CD8-positive, alpha-beta memory T cell (primary cell): ENCODE results near the gene ATP4A. TPM values are rescaled to one million over a fixed set of nuclear protein-coding genes. Genes with fewer than 3 reads are reported as not detected.

ENCODE experiments used
- CTCF ChIA-PET: fragments of 350-600 bp; sonication (Branson Sonifier 250); formaldehyde crosslinking; loops from one replicate; lab custom pipeline; 2021; ENCODE audit warnings: antibody characterized with exemption; lab: Charles Lee
- POLR2A ChIA-PET: fragments of 350-600 bp; sonication (Branson Sonifier 250); formaldehyde crosslinking; loops from one replicate; lab custom pipeline; 2021; ENCODE audit warnings: antibody characterized with exemption; lab: Charles Lee
- DNase-seq, 5 donors: peaks; one replicate each; pipeline versions ENCODE4 v3.0.0 to v3.0.0-alpha.2; 2020 to 2022; ENCODE audit warnings: mixed read lengths in 1 of 5
- H3K27ac ChIP-seq: one replicate; pipeline ENCODE4 v1.7.0; 2013; ENCODE audit warnings: low read depth, mild to moderate bottlenecking, low read length, moderate library complexity
- H3K27me3 ChIP-seq: 2 replicates; pipeline ENCODE4 v1.7.0; 2013; ENCODE audit warnings: low read length, mild to moderate bottlenecking; ENCODE audit not compliant: insufficient read depth, poor library complexity, severe bottlenecking
- H3K36me3 ChIP-seq: 2 replicates; pipeline ENCODE4 v1.7.0; 2013; ENCODE audit warnings: mild to moderate bottlenecking, low read length, moderate library complexity; ENCODE audit not compliant: insufficient read depth
- H3K4me1 ChIP-seq: 2 replicates; pipeline ENCODE4 v1.7.0; 2013; ENCODE audit warnings: mild to moderate bottlenecking, low read length, moderate library complexity; ENCODE audit not compliant: insufficient read depth
- H3K4me3 ChIP-seq: 2 replicates; pipeline ENCODE4 v1.7.0; 2013; ENCODE audit warnings: mild to moderate bottlenecking, low read length
- H3K9me3 ChIP-seq: 2 replicates; pipeline ENCODE4 v1.7.0; 2013; ENCODE audit warnings: mild to moderate bottlenecking, low read length
- H3K27ac Mint-ChIP-seq, 8 donors: one replicate each; pipeline ENCODE4 v1.8.0; 2020 to 2021; ENCODE audit warnings: mixed read lengths in 8 of 8, mild to moderate bottlenecking in 6 of 8, inconsistent platforms in 3 of 8, moderate library complexity in 3 of 8
- H3K27me3 Mint-ChIP-seq, 2 donors: one replicate each; pipeline ENCODE4 v1.8.0; 2020 to 2021; ENCODE audit warnings: mixed read lengths in 2 of 2, mild to moderate bottlenecking in 1 of 2, moderate library complexity in 1 of 2
- H3K36me3 Mint-ChIP-seq, 3 donors: one replicate each; pipeline ENCODE4 v1.8.0; 2020 to 2021; ENCODE audit warnings: mixed read lengths in 3 of 3, inconsistent platforms in 1 of 3, mild to moderate bottlenecking in 1 of 3
- H3K4me1 Mint-ChIP-seq, 3 donors: one replicate each; pipeline ENCODE4 v1.8.0; 2020 to 2021; ENCODE audit warnings: mixed read lengths in 3 of 3, inconsistent platforms in 1 of 3, mild to moderate bottlenecking in 1 of 3
- H3K4me3 Mint-ChIP-seq, 7 donors: one replicate each; pipeline ENCODE4 v1.8.0; 2020 to 2021; ENCODE audit warnings: mixed read lengths in 7 of 7, mild to moderate bottlenecking in 6 of 7, moderate library complexity in 4 of 7, inconsistent platforms in 2 of 7
- H3K9me3 Mint-ChIP-seq, 5 donors: one replicate each; pipeline ENCODE4 v1.8.0; 2020 to 2022; ENCODE audit warnings: mixed read lengths in 5 of 5, mild to moderate bottlenecking in 3 of 5, moderate library complexity in 2 of 5, inconsistent platforms in 1 of 5
- polyA plus RNA-seq: library from polyadenylated mRNA; unstranded; fragments of 300-500 nt; fragmentation: Illumina TruSeq; gene quantifications from one replicate; pipeline ENCODE4 v1.2.3, GENCODE V29; 2021
- total RNA-seq, 2 experiments: library from RNA; stranded (reverse); gene quantifications; one replicate each; pipeline ENCODE4 v1.2.3, GENCODE V29; 2021

Gene ATP4A
- total and polyA plus RNA-seq, 3 experiments from 2014 or later = not detected

DNA sequence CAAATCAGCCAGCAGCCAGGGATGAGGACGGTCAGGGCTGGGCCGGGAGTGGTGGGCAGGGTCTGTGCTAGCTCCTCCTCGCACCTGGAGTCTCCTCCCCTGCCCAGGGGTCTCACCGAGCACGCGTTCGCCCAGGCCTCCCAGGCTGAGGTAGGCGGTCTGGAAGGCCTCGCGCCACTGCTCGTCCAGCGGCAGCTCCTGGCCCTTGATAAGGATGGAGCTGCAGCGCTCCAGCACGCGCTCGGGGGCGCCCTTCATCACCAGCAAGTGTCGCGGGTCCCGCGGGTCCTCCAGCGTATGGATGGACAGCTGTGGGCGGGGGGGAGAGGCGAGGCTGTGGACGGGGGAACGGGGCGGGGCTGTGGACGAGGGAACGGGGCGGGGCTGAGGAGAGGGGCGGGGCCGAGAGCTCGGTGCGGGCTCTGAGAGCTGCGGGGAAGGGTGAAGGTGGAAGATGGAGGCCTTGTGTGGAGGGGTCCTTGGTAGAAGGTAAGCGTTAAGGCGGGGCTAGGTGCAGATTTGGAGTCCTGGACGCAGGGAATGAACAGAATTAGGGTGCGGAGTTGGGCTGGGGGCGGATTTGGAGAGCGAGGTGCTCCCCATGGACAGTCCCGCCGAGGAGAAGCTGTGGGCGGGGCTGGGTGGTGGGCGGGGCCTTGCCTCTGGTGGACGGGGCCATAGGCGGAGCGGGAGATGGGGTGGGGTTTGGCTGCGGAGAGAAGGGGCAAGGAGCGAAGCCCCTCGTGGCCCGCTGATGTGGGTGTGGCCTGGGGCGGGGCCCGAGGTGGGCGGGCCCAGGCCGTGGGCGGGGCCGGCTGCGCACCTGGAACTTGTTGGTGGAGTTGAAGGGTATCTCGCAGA lies 5.7 kb downstream of the ATP4A start:
- H3K27ac ChIP-seq = no peak overlapping the region
- peak in 4 of 5 donors; percentile 18 to 51 (median 28) for DNase-seq
- CTCF ChIA-PET = interaction anchor here (1.4 kb wide), 1 partner anchor 9 kb away, joined by 6 read pairs; no protein-coding TSS in a partner anchor
- H3K36me3 ChIP-seq = no peaks in the 10 kb centered on the region
- H3K4me3 Mint-ChIP-seq = peak overlapping the region; percentile 62 to 86 (median 71)
- no peaks in the 10 kb centered on the region for H3K9me3 Mint-ChIP-seq
- peaks cover 8% of the 10 kb centered on the region for H3K4me1 ChIP-seq
- H3K4me3 ChIP-seq = no peak overlapping the region
- H3K27me3 Mint-ChIP-seq = peaks cover 30 to 52% of the 10 kb centered on the region in 2 donors
- peaks cover 11% of the 10 kb centered on the region for H3K27me3 ChIP-seq
- H3K9me3 ChIP-seq = no peaks in the 10 kb centered on the region
- no peak overlapping the region for H3K27ac Mint-ChIP-seq
- POLR2A ChIA-PET = no interaction called here
- peaks cover 0 to 3% (median 0%) of the 10 kb centered on the region in 3 donors for H3K36me3 Mint-ChIP-seq
- H3K4me1 Mint-ChIP-seq = peaks cover 7 to 15% (median 9%) of the 10 kb centered on the region in 3 donors

DNA sequence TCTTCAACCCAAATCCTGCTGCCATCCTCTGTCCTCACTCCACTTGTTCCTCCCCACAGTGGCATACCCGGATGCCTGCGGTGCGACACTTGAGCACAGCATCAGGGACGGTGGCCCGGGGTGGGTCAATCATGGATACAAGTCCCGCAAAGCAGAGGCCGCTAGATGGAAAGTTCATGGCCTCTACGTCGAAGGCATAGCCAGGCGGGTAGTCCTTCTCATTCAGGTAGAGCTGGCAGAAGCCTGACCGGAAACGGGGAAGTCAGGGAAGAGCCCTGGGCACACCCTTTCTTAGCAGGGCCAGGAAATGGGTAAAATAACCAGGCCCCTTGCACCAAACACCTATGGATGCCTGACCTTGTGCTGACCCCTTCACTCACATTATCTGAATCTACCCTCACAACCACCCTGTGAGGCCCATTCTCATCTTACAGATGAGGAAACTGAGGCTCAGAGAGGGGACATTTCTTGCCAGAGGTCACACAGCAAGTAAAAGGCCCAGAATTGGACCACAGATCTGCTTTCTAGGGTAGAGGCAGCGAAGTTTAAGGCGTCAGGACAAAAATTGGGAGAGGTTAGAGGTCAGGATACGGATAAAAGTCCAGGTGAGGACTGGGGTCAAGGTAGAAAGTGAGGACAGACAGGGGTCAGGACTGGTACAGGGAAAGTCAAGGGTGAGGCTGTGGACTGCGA lies 6.5 kb downstream of the ATP4A start:
- Histone ChIP-seq H3K9me3 (no peaks in the 10 kb centered on the region), H3K27me3 (peaks cover 11% of the 10 kb centered on the region), H3K27ac (no peak overlapping the region), H3K4me1 (peaks cover 8% of the 10 kb centered on the region), H3K36me3 (no peaks in the 10 kb centered on the region), H3K4me3 (no peak overlapping the region)
- CTCF ChIA-PET = interaction anchor here (1.4 kb wide), 1 partner anchor 9 kb away, joined by 6 read pairs; no protein-coding TSS in a partner anchor
- POLR2A ChIA-PET = no interaction called here
- H3K27me3 Mint-ChIP-seq = peaks cover 26 to 48% of the 10 kb centered on the region in 2 donors
- H3K9me3 Mint-ChIP-seq = no peaks in the 10 kb centered on the region
- peaks cover 0 to 3% (median 0%) of the 10 kb centered on the region in 3 donors for H3K36me3 Mint-ChIP-seq
- DNase-seq = no peak
- peaks cover 7 to 15% (median 9%) of the 10 kb centered on the region in 3 donors for H3K4me1 Mint-ChIP-seq
- H3K27ac Mint-ChIP-seq = no peak overlapping the region
- peak overlapping the region in 6 of 7 donors; percentile 35 to 86 (median 61) for H3K4me3 Mint-ChIP-seq

- DNase-seq = no peak
- Mint-ChIP-seq H3K4me1 (peaks cover 7 to 15% (median 9%) of the 10 kb centered on the region in 3 donors), H3K27ac (peak overlapping the region in 1 of 8 donors; percentile 19), H3K36me3 (peaks cover 0 to 3% (median 0%) of the 10 kb centered on the region in 3 donors), H3K9me3 (no peaks in the 10 kb centered on the region), H3K27me3 (peaks cover 20 to 41% of the 10 kb centered on the region in 2 donors), H3K4me3 (peak overlapping the region in 1 of 7 donors; percentile 52)
- ChIA-PET POLR2A (no interaction called here), CTCF (no interaction called here)
- H3K27me3 ChIP-seq = peaks cover 11% of the 10 kb centered on the region
- H3K36me3 ChIP-seq = no peaks in the 10 kb centered on the region
- H3K4me1 ChIP-seq = peaks cover 8% of the 10 kb centered on the region
- H3K27ac ChIP-seq = no peak overlapping the region
- no peak overlapping the region for H3K4me3 ChIP-seq
- H3K9me3 ChIP-seq = no peaks in the 10 kb centered on the region
Observed at GRCh38 chr19:35556025-35556590, 7.3 kb downstream of the ATP4A start.

DNA sequence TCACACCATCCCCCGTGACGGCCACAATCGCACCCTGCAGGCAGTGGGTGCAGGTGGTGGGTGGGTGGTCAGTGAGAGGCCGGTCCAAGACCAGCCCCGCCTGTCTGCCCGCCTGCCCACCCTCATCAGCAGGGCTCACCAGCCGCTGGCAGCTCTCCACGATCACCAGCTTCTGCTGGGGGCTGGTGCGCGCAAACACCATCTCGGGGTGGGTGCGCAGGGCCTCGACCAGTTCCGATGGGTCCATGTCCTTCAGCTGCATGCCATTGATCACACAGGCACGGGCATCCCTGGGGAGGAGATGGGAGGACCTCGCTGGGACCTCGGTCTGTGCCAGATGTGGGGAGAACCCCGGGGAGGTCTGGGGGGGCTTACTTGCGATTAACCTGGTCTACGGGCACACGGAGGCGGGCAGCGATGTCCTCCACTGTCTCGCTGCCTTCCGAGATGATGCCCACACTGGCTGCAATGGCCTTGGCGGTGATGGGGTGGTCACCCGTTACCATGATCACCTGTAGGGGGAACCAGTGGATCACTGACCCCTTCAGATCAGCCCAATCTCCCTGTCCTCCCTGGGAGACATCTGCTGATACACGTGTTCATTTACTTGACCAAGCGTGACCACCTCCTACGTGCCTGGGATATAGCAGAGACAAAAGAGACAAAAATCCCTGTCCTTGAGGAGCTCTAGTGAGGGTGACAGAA lies 8.0 kb downstream of the ATP4A start:
- no peak overlapping the region for H3K4me3 ChIP-seq
- H3K4me3 Mint-ChIP-seq = no peak overlapping the region
- peak overlapping the region in 1 of 8 donors; percentile 19 for H3K27ac Mint-ChIP-seq
- H3K9me3 Mint-ChIP-seq = no peaks in the 10 kb centered on the region
- H3K27me3 ChIP-seq = peaks cover 11% of the 10 kb centered on the region
- ChIA-PET CTCF (no interaction called here), POLR2A (no interaction called here)
- H3K4me1 ChIP-seq = peaks cover 8% of the 10 kb centered on the region
- H3K27me3 Mint-ChIP-seq = peaks cover 13 to 34% of the 10 kb centered on the region in 2 donors
- H3K36me3 Mint-ChIP-seq = peaks cover 0 to 6% (median 3%) of the 10 kb centered on the region in 3 donors
- H3K9me3 ChIP-seq = no peaks in the 10 kb centered on the region
- peaks cover 7 to 15% (median 9%) of the 10 kb centered on the region in 3 donors for H3K4me1 Mint-ChIP-seq
- no peak overlapping the region for H3K27ac ChIP-seq
- DNase-seq = no peak
- no peaks in the 10 kb centered on the region for H3K36me3 ChIP-seq

DNA sequence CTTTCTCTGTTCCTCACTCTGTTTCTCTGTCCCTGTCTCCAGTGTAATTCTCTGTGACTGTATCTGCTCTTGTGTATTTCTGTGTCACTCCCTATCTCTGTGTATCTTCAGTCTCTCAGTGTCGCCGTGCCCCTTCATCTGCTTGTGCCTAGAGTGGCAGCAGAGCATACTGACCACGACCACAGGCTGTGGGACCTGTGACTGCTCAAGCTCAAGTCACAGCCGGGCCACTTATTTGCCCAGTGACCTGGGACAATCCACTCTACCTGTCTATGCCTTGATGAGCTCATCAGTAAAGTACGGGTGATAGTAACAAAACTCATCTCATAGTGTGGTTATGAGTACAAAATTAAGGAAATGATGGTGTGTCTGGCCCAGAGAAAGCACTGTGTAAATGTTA lies 9.4 kb downstream of the ATP4A start:
- CTCF ChIA-PET = no interaction called here
- H3K27ac Mint-ChIP-seq = no peak overlapping the region

DNA sequence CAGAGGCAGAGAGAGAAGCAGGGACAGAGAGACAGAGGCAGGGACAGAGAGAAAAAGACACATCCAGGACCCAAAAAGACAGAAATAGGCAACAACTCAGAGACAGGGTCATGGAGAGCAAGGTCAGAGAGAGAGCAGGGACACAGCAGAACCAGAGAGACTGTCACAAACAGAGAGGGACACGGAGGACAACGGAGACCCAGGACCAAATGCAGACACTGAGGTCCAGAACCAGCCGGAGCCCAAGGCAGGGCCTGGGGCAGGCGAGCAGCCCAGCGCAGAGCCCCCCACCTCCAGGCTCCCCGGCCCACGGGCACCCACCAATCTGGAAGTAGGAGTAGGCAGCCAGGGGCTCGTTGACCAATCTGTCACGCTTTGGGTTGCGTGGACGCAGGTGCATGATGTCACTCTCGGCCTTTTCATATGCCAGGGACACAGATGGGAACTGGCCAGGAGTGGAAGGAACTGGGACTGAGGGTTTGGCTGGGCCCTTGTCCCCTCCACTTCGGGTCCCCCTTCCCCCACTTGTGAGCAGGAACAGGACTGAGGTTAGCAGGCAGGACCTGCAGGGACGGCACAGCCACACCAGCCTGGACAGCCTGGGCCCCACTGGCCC lies 10.0 kb downstream of the ATP4A start:
- CTCF ChIA-PET = no interaction called here
- POLR2A ChIA-PET = no interaction called here
- Histone ChIP-seq H3K36me3 (no peaks in the 10 kb centered on the region), H3K4me1 (peaks cover 7% of the 10 kb centered on the region), H3K27ac (no peak overlapping the region), H3K9me3 (no peaks in the 10 kb centered on the region), H3K27me3 (peaks cover under 1% of the 10 kb centered on the region), H3K4me3 (no peak overlapping the region)
- Mint-ChIP-seq H3K9me3 (no peaks in the 10 kb centered on the region), H3K4me3 (peak overlapping the region in 1 of 7 donors; percentile 73), H3K27ac (no peak overlapping the region), H3K27me3 (peaks cover 5 to 18% of the 10 kb centered on the region in 2 donors), H3K4me1 (peaks cover 9 to 19% (median 11%) of the 10 kb centered on the region in 3 donors), H3K36me3 (peaks cover 3 to 13% (median 4%) of the 10 kb centered on the region in 3 donors)
- DNase-seq = no peak

More for the DNA sequence above, 9.4 kb downstream of the ATP4A start:
- no peaks in the 10 kb centered on the region for H3K9me3 ChIP-seq
- no peak for DNase-seq
- H3K36me3 Mint-ChIP-seq = peaks cover 1 to 10% (median 3%) of the 10 kb centered on the region in 3 donors
- POLR2A ChIA-PET = no interaction called here
- H3K9me3 Mint-ChIP-seq = no peaks in the 10 kb centered on the region
- no peak overlapping the region for H3K27ac ChIP-seq
- peaks cover 8 to 22% of the 10 kb centered on the region in 2 donors for H3K27me3 Mint-ChIP-seq
- H3K4me3 Mint-ChIP-seq = peak overlapping the region in 1 of 7 donors; percentile 73
- H3K4me1 ChIP-seq = peaks cover 8% of the 10 kb centered on the region
- no peak overlapping the region for H3K4me3 ChIP-seq
- no peaks in the 10 kb centered on the region for H3K36me3 ChIP-seq
- H3K4me1 Mint-ChIP-seq = peaks cover 9 to 18% (median 9%) of the 10 kb centered on the region in 3 donors
- H3K27me3 ChIP-seq = peaks cover 6% of the 10 kb centered on the region
